H1 (cell line): ENCODE measurements around the gene GID8. TPM values are rescaled to one million over a fixed set of nuclear protein-coding genes. Genes with fewer than 3 reads are reported as not detected.

Experiments
- CTCF ChIA-PET: fragments of 300-600 bp; sonication (Branson Sonifier 250); formaldehyde crosslinking; loops from one replicate; lab custom pipeline; 2021; ENCODE audit not compliant: partially characterized antibody; lab: Charles Lee
- POLR2A ChIA-PET: fragments of 300-600 bp; sonication (Branson Sonifier 250); formaldehyde crosslinking; loops from one replicate; lab custom pipeline; 2021; ENCODE audit warnings: inconsistent platforms; ENCODE audit not compliant: partially characterized antibody; lab: Charles Lee
- DNase-seq, 2 experiments: peaks; one replicate each; pipeline versions ENCODE4 v3.0.0 to v3.0.0-alpha.2; 2010 to 2022; ENCODE audit warnings: low spot score in 2 of 2, low read depth in 1 of 2, mixed read lengths in 1 of 2
- FAIRE-seq: peaks from 2 replicates; lab custom pipeline; 2011; peaks lifted over from hg19 to GRCh38; lab: Jason Lieb, UNC
- H2AFZ ChIP-seq: 2 replicates; pipeline ENCODE4 v1.8.1; 2012; ENCODE audit warnings: low read length, inconsistent platforms
- H2AK5ac ChIP-seq: 2 replicates; pipeline ENCODE4 v1.6.1; 2013; ENCODE audit warnings: low read depth, low read length
- H2BK120ac ChIP-seq: replicated peaks from 2 replicates; pipeline ENCODE3; 2013; ENCODE audit warnings: low read depth, low read length, inconsistent platforms
- H2BK12ac ChIP-seq: 2 replicates; pipeline ENCODE4 v1.6.1; 2013; ENCODE audit warnings: low read depth, low read length
- H2BK15ac ChIP-seq: 2 replicates; pipeline ENCODE4 v1.6.1; 2013; ENCODE audit warnings: low read length
- H2BK20ac ChIP-seq: 2 replicates; pipeline ENCODE4 v1.6.1; 2013; ENCODE audit warnings: low read length
- H2BK5ac ChIP-seq: 2 replicates; pipeline ENCODE4 v1.6.1; 2013; ENCODE audit warnings: low read depth, low read length
- H3K14ac ChIP-seq: 2 replicates; pipeline ENCODE4 v1.6.1; 2013; ENCODE audit warnings: inconsistent platforms; ENCODE audit not compliant: insufficient read length
- H3K18ac ChIP-seq: 2 replicates; pipeline ENCODE4 v1.6.1; 2013; ENCODE audit warnings: low read length; ENCODE audit errors: extremely low read depth
- H3K23ac ChIP-seq: 2 replicates; pipeline ENCODE4 v1.6.1; 2013; ENCODE audit warnings: inconsistent platforms; ENCODE audit not compliant: insufficient read length
- H3K23me2 ChIP-seq: 2 replicates; pipeline ENCODE4 v1.6.1; 2013; ENCODE audit warnings: low read depth, low read length
- H3K27ac ChIP-seq: 2 replicates; pipeline ENCODE4 v1.6.1; 2011; ENCODE audit warnings: low read depth, low read length, inconsistent platforms
- H3K27me3 ChIP-seq, 4 experiments: replicated peaks in 1 of 4; 1 replicate in 1 of 4; 2 replicates in 3 of 4; pipeline versions ENCODE4 v1.6.1 to v1.8.1; 2011 to 2013; ENCODE audit warnings: low read length in 3 of 4, mild to moderate bottlenecking in 3 of 4, inconsistent platforms in 2 of 4, mixed read lengths in 2 of 4, moderate library complexity in 1 of 4; ENCODE audit not compliant: control insufficient read depth in 3 of 4, insufficient read depth in 3 of 4; ENCODE audit errors: extremely low read depth in 1 of 4
- H3K36me3 ChIP-seq, 4 experiments: 2 replicates each; pipeline versions ENCODE4 v1.6.1 to v1.8.1; 2011 to 2013; ENCODE audit warnings: mild to moderate bottlenecking in 4 of 4, low read length in 3 of 4, moderate library complexity in 2 of 4, control low read depth in 1 of 4, inconsistent platforms in 1 of 4; ENCODE audit not compliant: insufficient read depth in 4 of 4, control insufficient read depth in 2 of 4
- H3K4ac ChIP-seq: replicated peaks from 2 replicates; pipeline ENCODE3; 2013; ENCODE audit warnings: low read length, low read depth, mixed read lengths, inconsistent platforms; ENCODE audit not compliant: insufficient read length
- H3K4me1 ChIP-seq, 4 experiments: replicated peaks in 1 of 4; 1 replicate in 1 of 4; 2 replicates in 3 of 4; pipeline versions ENCODE4 v1.6.1 to v1.8.1; 2011 to 2013; ENCODE audit warnings: low read length in 3 of 4, inconsistent platforms in 2 of 4, mixed read lengths in 1 of 4; ENCODE audit not compliant: insufficient read depth in 4 of 4, control insufficient read depth in 3 of 4
- H3K4me2 ChIP-seq, 2 experiments: 2 replicates each; pipeline versions ENCODE4 v1.6.1 to v1.8.1; 2011 to 2013; ENCODE audit warnings: low read depth in 2 of 2, low read length in 2 of 2, control low read depth in 1 of 2, inconsistent platforms in 1 of 2, mild to moderate bottlenecking in 1 of 2; ENCODE audit not compliant: insufficient read depth in 1 of 2
- H3K4me3 ChIP-seq, 4 experiments: fragments of 200-600, 300-600 bp in 1 of 4; sonication (generic), shearing (Covaris generic), sonication (Bioruptor Twin) in 1 of 4; 2 replicates each; pipeline versions ENCODE4 v1.5.1 to v1.8.1; 2011 to 2016; ENCODE audit warnings: low read length in 4 of 4, low read depth in 3 of 4, control low read depth in 2 of 4, inconsistent platforms in 2 of 4, mild to moderate bottlenecking in 2 of 4, mixed read lengths in 1 of 4, moderate library complexity in 1 of 4; ENCODE audit not compliant: insufficient read depth in 2 of 4; ENCODE audit errors: extremely low read depth in 1 of 4
- H3K56ac ChIP-seq: replicated peaks from 2 replicates; pipeline ENCODE3; 2013; ENCODE audit warnings: low read depth, mild to moderate bottlenecking, mixed read lengths, low read length, inconsistent platforms; ENCODE audit not compliant: insufficient read length
- H3K79me1 ChIP-seq: 2 replicates; pipeline ENCODE4 v1.6.1; 2013; ENCODE audit warnings: low read depth, low read length, control low read depth
- H3K79me2 ChIP-seq, 2 experiments: 2 replicates each; pipeline versions ENCODE4 v1.6.1 to v1.8.1; 2012 to 2013; ENCODE audit warnings: low read length in 2 of 2, mild to moderate bottlenecking in 2 of 2, inconsistent platforms in 1 of 2; ENCODE audit not compliant: insufficient read depth in 2 of 2, control insufficient read depth in 1 of 2
- H3K9ac ChIP-seq, 4 experiments: replicated peaks in 1 of 4; 1 replicate in 1 of 4; 2 replicates in 3 of 4; pipeline versions ENCODE4 v1.6.1 to v1.8.1; 2011 to 2013; ENCODE audit warnings: low read depth in 3 of 4, low read length in 3 of 4, control low read depth in 2 of 4, mild to moderate bottlenecking in 2 of 4, moderate library complexity in 2 of 4, inconsistent platforms in 1 of 4; ENCODE audit errors: extremely low read depth in 1 of 4
- H3K9me3 ChIP-seq, 2 experiments: 2 replicates each; pipeline versions ENCODE4 v1.6.1 to v1.8.1; 2012 to 2013; ENCODE audit warnings: mild to moderate bottlenecking in 2 of 2, moderate library complexity in 2 of 2, control low read depth in 1 of 2, inconsistent platforms in 1 of 2, low read depth in 1 of 2, low read length in 1 of 2, mixed read lengths in 1 of 2; ENCODE audit not compliant: insufficient read depth in 2 of 2
- H4K20me1 ChIP-seq, 2 experiments: replicated peaks in 1 of 2; 2 replicates each; pipeline versions ENCODE3 to v1.8.1; 2011 to 2013; ENCODE audit warnings: inconsistent platforms in 2 of 2, low read length in 2 of 2, mild to moderate bottlenecking in 1 of 2; ENCODE audit not compliant: insufficient read depth in 2 of 2, control insufficient read depth in 1 of 2
- H4K5ac ChIP-seq: 2 replicates; pipeline ENCODE4 v1.6.1; 2013; ENCODE audit warnings: low read length, low read depth, mixed read lengths, inconsistent platforms; ENCODE audit not compliant: insufficient read length
- H4K8ac ChIP-seq: 2 replicates; pipeline ENCODE4 v1.8.0; 2013; ENCODE audit warnings: mild to moderate bottlenecking, moderate library complexity, low read length, inconsistent platforms; ENCODE audit not compliant: insufficient read depth; ENCODE audit errors: extremely low read depth
- H4K91ac ChIP-seq: replicated peaks from 2 replicates; pipeline ENCODE3; 2013; ENCODE audit warnings: low read length, mixed read lengths, inconsistent platforms; ENCODE audit not compliant: insufficient read length
- CEBPB ChIP-seq: IDR thresholded peaks from 2 replicates; pipeline ENCODE4 v1.6.1; 2012; ENCODE audit warnings: low read depth, low read length
- FOSL1 ChIP-seq: IDR thresholded peaks from 2 replicates; pipeline ENCODE4 v1.6.1; 2011; ENCODE audit warnings: mild to moderate bottlenecking, low read depth, low read length, moderate library complexity; ENCODE audit not compliant: insufficient read depth
- KDM4A ChIP-seq: IDR thresholded peaks from one replicate; pipeline ENCODE4 v1.7.1; 2012; ENCODE audit warnings: low read depth, mild to moderate bottlenecking, moderate library complexity, low read length, inconsistent platforms; ENCODE audit not compliant: severe bottlenecking
- RAD21 ChIP-seq, 2 experiments: IDR thresholded peaks in 1 of 2; conservative IDR thresholded peaks in 1 of 2; 2 replicates each; pipeline ENCODE4 v1.6.1; 2011; ENCODE audit warnings: low read depth in 2 of 2, low read length in 2 of 2, improper control_type of control experiment in 1 of 2, inconsistent platforms in 1 of 2, mild to moderate bottlenecking in 1 of 2, moderate library complexity in 1 of 2
- RNF2 ChIP-seq: fragments of 200-900, 300-1000 bp; sonication (generic); IDR thresholded peaks from 2 replicates; pipeline ENCODE4 v1.7.1; 2016; ENCODE audit warnings: borderline replicate concordance, low read depth, mild to moderate bottlenecking, antibody characterized with exemption, low read length; ENCODE audit not compliant: poor library complexity, severe bottlenecking; ENCODE audit errors: missing control alignments
- TBP ChIP-seq: IDR thresholded peaks from 2 replicates; pipeline ENCODE4 v1.6.1; 2011; ENCODE audit warnings: low read depth, low read length, improper control_type of control experiment
- WGBS, 2 experiments: shearing (Covaris generic) in 1 of 2; methylation state at CpG; one replicate each; pipeline versions ENCODE4 v1.1.6 to v1.1.7; 2013 to 2015; ENCODE audit warnings: low lambda C conversion rate in 2 of 2, mixed read lengths in 2 of 2, inconsistent platforms in 1 of 2, low coverage in 1 of 2, missing lambda C conversion rate in 1 of 2; ENCODE audit not compliant: insufficient replicate concordance in 2 of 2, insufficient coverage in 1 of 2, insufficient read length in 1 of 2; ENCODE audit errors: extremely low coverage in 1 of 2, missing lambda C conversion rate in 1 of 2; 5-methylcytosine and 5-hydroxymethylcytosine counted together
- polyA plus RNA-seq, 7 experiments: library from polyadenylated mRNA; depleted of rRNA in 3 of 7; stranded (reverse) in 5 of 7; unstranded in 2 of 7; fragments of >200 nt in 5 of 7; fragments of 200-250 nt in 2 of 7; gene quantifications; 1 replicate in 5 of 7; 2 replicates in 1 of 7; 4 replicates in 1 of 7; pipeline versions ENCODE4 v1.2.1 to v1.2.3, GENCODE V29; 2011 to 2013; ENCODE audit warnings: missing spikeins in 2 of 7, mixed read lengths in 2 of 7
- total RNA-seq: library from RNA; stranded (reverse); fragmentation: NEBNext Ultra II Directional; extraction: Animal tissue kit (Norgen Biotek cat#: 25700); gene quantifications from 2 replicates; pipeline ENCODE4 v1.2.1, GENCODE V29; 2021
- TF ChIP-seq, protein P1 (sequence below): IDR thresholded peaks from 2 replicates; pipeline ENCODE4 v1.6.1; 2012; ENCODE audit warnings: inconsistent platforms
- TF ChIP-seq, protein P2 (sequence below): IDR thresholded peaks from 2 replicates; pipeline ENCODE4 v1.6.1; 2012; ENCODE audit warnings: inconsistent platforms

GID8 gene
- total and polyA plus RNA-seq, 2 of the 8 experiments (the other 6 are each of a cell fraction or from before 2014, with no cell fraction given) = 39.7 to 72.9 TPM

DNA sequence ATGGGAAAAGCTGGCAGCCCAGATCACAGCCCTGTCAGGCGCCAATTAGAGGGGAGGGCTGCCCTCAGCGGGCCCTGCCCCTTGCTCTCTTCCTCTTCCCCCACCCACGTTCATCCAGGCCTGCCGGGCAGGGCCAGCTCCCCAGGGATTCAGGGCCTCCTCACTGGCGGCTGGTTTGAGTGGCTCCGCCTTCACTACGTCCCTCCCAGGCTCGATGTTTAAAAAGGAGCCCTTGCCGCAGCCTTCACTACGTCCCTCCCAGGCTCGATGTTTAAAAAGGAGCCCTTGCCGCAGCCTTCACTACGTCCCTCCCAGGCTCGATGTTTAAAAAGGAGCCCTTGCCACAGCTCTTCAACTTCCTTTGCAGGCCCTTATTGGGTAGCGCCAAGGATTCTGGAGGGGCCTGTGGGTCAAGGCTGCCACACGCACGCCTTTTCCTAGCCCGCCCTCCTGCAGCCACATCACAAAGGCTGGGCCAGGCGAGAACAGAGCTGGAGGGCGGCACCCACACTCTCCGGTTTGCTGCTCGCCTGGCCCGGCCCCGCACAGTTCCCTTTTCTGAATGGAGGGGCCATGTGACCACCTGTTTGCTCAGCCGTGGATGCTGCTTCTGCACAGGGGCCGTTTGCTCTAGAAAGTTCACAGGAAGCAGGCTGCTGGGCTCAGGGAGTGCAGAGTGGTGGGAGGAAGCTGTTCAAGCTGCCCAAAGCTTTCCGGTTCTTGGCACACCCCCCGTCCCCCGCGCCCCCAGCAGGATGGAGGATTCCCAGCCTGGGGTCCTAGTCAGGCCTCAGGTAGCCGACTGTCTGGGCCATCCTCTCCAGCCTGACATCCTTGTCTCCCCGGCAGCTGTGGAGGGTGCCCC, 16.1 kb downstream of the GID8 start:
- CTCF ChIA-PET = interaction anchor here (0.6 to 2.9 kb wide), 22 partner anchors 8 to 269 kb away, joined by 3 to 15 read pairs (median 4); partner anchors contain the start of gene BHLHE23
- TF ChIP-seq KDM4A (no peak), FOSL1 (no peak), TBP (no peak), CEBPB (no peak), RAD21 (IDR thresholded peaks at IDR 0.05 in 1 of 2, conservative IDR thresholded peaks at IDR 0.05 in 1 of 2; ENCODE audit: low read depth in 2 of 2, low read length in 2 of 2) (no peak), RNF2 (no peak)
- TF ChIP-seq, protein P1, sequence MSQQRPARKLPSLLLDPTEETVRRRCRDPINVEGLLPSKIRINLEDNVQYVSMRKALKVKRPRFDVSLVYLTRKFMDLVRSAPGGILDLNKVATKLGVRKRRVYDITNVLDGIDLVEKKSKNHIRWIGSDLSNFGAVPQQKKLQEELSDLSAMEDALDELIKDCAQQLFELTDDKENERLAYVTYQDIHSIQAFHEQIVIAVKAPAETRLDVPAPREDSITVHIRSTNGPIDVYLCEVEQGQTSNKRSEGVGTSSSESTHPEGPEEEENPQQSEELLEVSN = peak; percentile 41; the same call in 1 of the 2 replicates
- TF ChIP-seq, protein P2, sequence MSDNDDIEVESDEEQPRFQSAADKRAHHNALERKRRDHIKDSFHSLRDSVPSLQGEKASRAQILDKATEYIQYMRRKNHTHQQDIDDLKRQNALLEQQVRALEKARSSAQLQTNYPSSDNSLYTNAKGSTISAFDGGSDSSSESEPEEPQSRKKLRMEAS = peak; percentile 70

More for the DNA sequence above, 16.1 kb downstream of the GID8 start:
- Histone ChIP-seq H2BK15ac (no peak overlapping the region; the same call in 1 of the 2 replicates), H3K56ac (no peak overlapping the region), H3K9ac (no peak overlapping the region; a peak in 2 of 7 replicates), H2BK20ac (no peak overlapping the region), H3K18ac (peak overlapping the region; percentile 87), H3K27ac (no peak overlapping the region), H4K20me1 (peaks cover 4 to 15% of the 10 kb centered on the region in 2 experiments), H3K9me3 (no peaks in the 10 kb centered on the region), H2AK5ac (no peak overlapping the region; the same call in 1 of the 2 replicates), H2BK5ac (peak overlapping the region; percentile 78; the same call in 1 of the 2 replicates), H2BK12ac (0 out of 2 replicates have a peak overlapping the region, but pooled peaks have one; percentile 87), H3K23me2 (peaks cover 11% of the 10 kb centered on the region; the same call in 1 of the 2 replicates), H3K23ac (no peak overlapping the region), H2AFZ (no peak overlapping the region; the same call in 1 of the 2 replicates), H3K36me3 (peaks cover 3 to 13% (median 6%) of the 10 kb centered on the region in 4 experiments; a peak in 6 of 8 replicates), H4K8ac (peak overlapping the region; percentile 30), H3K4me1 (peaks cover 2 to 23% (median 17%) of the 10 kb centered on the region in 4 experiments), H3K4ac (no peak overlapping the region), H3K27me3 (no peaks in the 10 kb centered on the region), H3K4me3 (peak overlapping the region; percentile 1 to 61 (median 40); a peak in 6 of 8 replicates), H4K5ac (peak overlapping the region; percentile 27), H3K79me2 (peaks cover 0 to 15% of the 10 kb centered on the region in 2 experiments; a peak in 1 of 4 replicates), H4K91ac (peak overlapping the region; percentile 3), H3K79me1 (peaks cover 4% of the 10 kb centered on the region; the same call in 1 of the 2 replicates), H3K4me2 (peak overlapping the region; percentile 71 to 94), H2BK120ac (no peak overlapping the region), H3K14ac (no peak overlapping the region)
- POLR2A ChIA-PET = interaction anchor here (0.8 to 3.4 kb wide), 18 partner anchors 8 to 76 kb away, joined by 3 to 29 read pairs (median 5); partner anchors contain the start of gene GID8
- FAIRE-seq = no peak
- WGBS, 2 experiments = 15% methylated on average over 32 of the region's 32 CpGs; no CpG with 5 or more reads in 1 of the 2 experiments
- DNase-seq = peak in 1 of 2 experiments; percentile 67
